Testis (tissue), 2 donors: ENCODE data around the gene FBXL14.

Experiments used
- POLR2A ChIP-seq: fragments of 450-650 bp; IDR thresholded peaks from one replicate; pipeline ENCODE4 v1.6.1; 2017; ENCODE audit warnings: antibody characterized with exemption, mild to moderate bottlenecking, moderate library complexity
- TF ChIP-seq, protein P1 (sequence below), 3 experiments: fragments of 450-650 bp in 2 of 3; fragments of 200-600 bp in 1 of 3; sonication (generic) in 1 of 3; IDR thresholded peaks; one replicate each; pipeline ENCODE4 v1.5.1; 2016 to 2019; ENCODE audit warnings: antibody characterized with exemption in 3 of 3, mild to moderate bottlenecking in 2 of 3, moderate library complexity in 1 of 3

DNA sequence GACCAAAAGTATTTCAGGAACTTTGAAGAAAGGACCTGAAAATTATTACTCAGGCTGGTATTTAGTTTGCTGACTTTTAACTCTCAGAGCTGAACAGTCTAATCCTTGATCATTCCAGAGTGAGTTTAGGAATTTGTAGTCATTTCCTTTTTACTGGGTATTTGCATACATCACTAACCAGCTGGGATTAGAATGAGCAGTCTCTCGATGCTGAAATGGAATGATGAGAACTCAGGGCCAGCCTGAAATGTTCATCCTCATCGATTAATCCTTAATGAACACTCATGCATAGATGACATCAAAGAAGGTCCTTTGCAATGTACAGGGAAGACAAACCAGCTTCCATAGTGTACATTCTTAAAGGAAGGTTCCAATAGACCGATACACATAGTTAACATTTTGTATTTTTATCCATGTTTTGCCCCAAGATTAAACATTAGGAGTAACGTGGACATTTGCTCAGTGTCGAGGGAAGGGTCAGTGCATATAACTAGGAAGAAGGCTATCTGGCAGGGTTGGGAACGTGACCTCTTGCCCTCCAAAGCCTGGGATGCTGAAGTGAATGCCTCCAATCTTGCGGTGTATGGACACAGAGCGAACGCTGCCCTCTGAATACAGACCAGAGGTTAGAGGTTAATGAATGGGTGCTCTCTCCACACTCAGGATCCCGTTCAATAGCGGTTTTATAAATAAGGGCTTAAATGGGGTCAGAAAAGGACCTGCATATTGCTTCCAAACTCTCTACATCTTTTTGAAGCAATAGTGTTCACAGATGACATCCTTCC lies 14.5 kb downstream of the FBXL14 start:
- TF ChIP-seq, protein P1, sequence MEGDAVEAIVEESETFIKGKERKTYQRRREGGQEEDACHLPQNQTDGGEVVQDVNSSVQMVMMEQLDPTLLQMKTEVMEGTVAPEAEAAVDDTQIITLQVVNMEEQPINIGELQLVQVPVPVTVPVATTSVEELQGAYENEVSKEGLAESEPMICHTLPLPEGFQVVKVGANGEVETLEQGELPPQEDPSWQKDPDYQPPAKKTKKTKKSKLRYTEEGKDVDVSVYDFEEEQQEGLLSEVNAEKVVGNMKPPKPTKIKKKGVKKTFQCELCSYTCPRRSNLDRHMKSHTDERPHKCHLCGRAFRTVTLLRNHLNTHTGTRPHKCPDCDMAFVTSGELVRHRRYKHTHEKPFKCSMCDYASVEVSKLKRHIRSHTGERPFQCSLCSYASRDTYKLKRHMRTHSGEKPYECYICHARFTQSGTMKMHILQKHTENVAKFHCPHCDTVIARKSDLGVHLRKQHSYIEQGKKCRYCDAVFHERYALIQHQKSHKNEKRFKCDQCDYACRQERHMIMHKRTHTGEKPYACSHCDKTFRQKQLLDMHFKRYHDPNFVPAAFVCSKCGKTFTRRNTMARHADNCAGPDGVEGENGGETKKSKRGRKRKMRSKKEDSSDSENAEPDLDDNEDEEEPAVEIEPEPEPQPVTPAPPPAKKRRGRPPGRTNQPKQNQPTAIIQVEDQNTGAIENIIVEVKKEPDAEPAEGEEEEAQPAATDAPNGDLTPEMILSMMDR (IDR thresholded peaks at IDR 0.05), result no peak
- no peak for TF ChIP-seq POLR2A
